ENCODE data around the gene LYPD8. TPM values are rescaled to one million over a fixed set of nuclear protein-coding genes. Genes with fewer than 3 reads are reported as not detected.

LYPD8 gene
- total and polyA plus RNA-seq, 2 of the 8 experiments (the other 6 are each of a cell fraction or from before 2014, with no cell fraction given), result not detected

DNA sequence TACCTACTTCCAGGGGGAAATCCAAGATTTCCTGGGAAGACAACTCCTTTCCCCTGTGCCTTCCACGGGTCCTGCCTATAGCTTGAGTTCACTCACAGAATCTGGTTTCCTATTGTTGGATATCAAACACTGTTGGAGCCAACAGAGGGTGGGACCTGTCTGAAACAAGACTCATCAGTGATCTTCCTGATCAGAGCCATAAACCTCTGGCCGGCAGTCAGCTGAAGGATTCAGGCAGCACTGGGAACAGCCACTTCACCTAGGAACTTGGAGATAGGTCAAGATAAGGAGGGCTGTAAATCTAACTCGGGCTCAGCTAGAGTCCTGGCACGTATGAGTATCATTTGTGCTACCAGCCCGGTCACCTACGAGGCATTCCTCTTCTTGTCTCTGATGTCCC, 46.9 kb upstream of the LYPD8 start:
- H3K79me2 ChIP-seq (ENCODE audit: control insufficient read depth in 1 of 2, insufficient read depth in 2 of 2, low read length in 2 of 2), result no peaks in the 10 kb centered on the region
- no peak overlapping the region for H4K5ac ChIP-seq (ENCODE audit: insufficient read length, low read depth, low read length)
- H3K9me3 ChIP-seq (ENCODE audit: insufficient read depth in 2 of 2, low read depth in 1 of 2, low read length in 1 of 2), result peaks cover 34 to 64% of the 10 kb centered on the region in 2 experiments
- TF ChIP-seq POLR2A (IDR thresholded peaks at IDR 0.05; ENCODE audit: control extremely low read depth in 1 of 2, low read depth in 2 of 2, low read length in 2 of 2) (no peak), POU5F1 (IDR thresholded peaks at IDR 0.05; ENCODE audit: low read depth, low read length) (no peak), BRCA1 (IDR thresholded peaks at IDR 0.05; ENCODE audit: low read depth, low read length) (no peak), CTBP2 (IDR thresholded peaks at IDR 0.05; ENCODE audit: borderline replicate concordance, insufficient read depth, insufficient read length, low read length) (no peak), RXRA (IDR thresholded peaks at IDR 0.05; ENCODE audit: insufficient read depth, low read depth, low read length) (no peak), SRF (IDR thresholded peaks at IDR 0.05; ENCODE audit: low read depth, low read length) (no peak), BCL11A (IDR thresholded peaks at IDR 0.05; ENCODE audit: low read depth in 2 of 2, low read length in 2 of 2) (no peak), RBBP5 (IDR thresholded peaks at IDR 0.05; ENCODE audit: borderline replicate concordance, low read depth, low read length) (no peak), GTF2F1 (IDR thresholded peaks at IDR 0.05; ENCODE audit: borderline replicate concordance, low read depth, low read length) (no peak), NANOG (IDR thresholded peaks at IDR 0.05; ENCODE audit: insufficient read depth, low read depth, low read length, poor library complexity, severe bottlenecking) (no peak)
- TF ChIP-seq, protein P1, sequence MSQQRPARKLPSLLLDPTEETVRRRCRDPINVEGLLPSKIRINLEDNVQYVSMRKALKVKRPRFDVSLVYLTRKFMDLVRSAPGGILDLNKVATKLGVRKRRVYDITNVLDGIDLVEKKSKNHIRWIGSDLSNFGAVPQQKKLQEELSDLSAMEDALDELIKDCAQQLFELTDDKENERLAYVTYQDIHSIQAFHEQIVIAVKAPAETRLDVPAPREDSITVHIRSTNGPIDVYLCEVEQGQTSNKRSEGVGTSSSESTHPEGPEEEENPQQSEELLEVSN (IDR thresholded peaks at IDR 0.05), result no peak
- TF ChIP-seq, protein P2, sequence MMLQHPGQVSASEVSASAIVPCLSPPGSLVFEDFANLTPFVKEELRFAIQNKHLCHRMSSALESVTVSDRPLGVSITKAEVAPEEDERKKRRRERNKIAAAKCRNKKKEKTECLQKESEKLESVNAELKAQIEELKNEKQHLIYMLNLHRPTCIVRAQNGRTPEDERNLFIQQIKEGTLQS (IDR thresholded peaks at IDR 0.05; ENCODE audit: insufficient read depth, low read depth, low read length), result no peak
- H3K27me3 ChIP-seq (replicated peaks in 1 of 4; ENCODE audit: control insufficient read depth in 3 of 4, extremely low read depth in 1 of 4, insufficient read depth in 3 of 4, low read length in 3 of 4), result no peaks in the 10 kb centered on the region
- no peaks in the 10 kb centered on the region for H3K4me1 ChIP-seq (replicated peaks in 1 of 4; ENCODE audit: control insufficient read depth in 3 of 4, insufficient read depth in 4 of 4, low read length in 3 of 4)
- no peak overlapping the region for H2AFZ ChIP-seq (ENCODE audit: low read length)
- H3K27ac ChIP-seq (ENCODE audit: low read depth, low read length), result no peak overlapping the region
- no peak overlapping the region for H2AK5ac ChIP-seq (ENCODE audit: low read depth, low read length)
- H4K91ac ChIP-seq (replicated peaks; ENCODE audit: insufficient read length, low read length), result no peak overlapping the region
- H2BK20ac ChIP-seq (ENCODE audit: low read length), result no peak overlapping the region
- no peak overlapping the region for H3K9ac ChIP-seq (replicated peaks in 1 of 4; ENCODE audit: extremely low read depth in 1 of 4, low read depth in 3 of 4, low read length in 3 of 4)
- FAIRE-seq (no peak), DNase-seq (ENCODE audit: low read depth in 1 of 2, low spot score in 2 of 2) (no peak)
- no peak overlapping the region for H3K14ac ChIP-seq (ENCODE audit: insufficient read length)
- no peak overlapping the region for H3K4me2 ChIP-seq (ENCODE audit: insufficient read depth in 1 of 2, low read depth in 2 of 2, low read length in 2 of 2)
- no peak overlapping the region for H3K18ac ChIP-seq (ENCODE audit: extremely low read depth, low read length)
- H3K56ac ChIP-seq (replicated peaks; ENCODE audit: insufficient read length, low read depth, low read length), result no peak overlapping the region
- H3K23me2 ChIP-seq (ENCODE audit: low read depth, low read length), result no peaks in the 10 kb centered on the region
- no peak overlapping the region for H2BK15ac ChIP-seq (ENCODE audit: low read length)
- ChIA-PET CTCF (ENCODE audit: partially characterized antibody) (no interaction called here), POLR2A (ENCODE audit: partially characterized antibody) (no interaction called here)
- H2BK120ac ChIP-seq (replicated peaks; ENCODE audit: low read depth, low read length), result no peak overlapping the region
- H2BK5ac ChIP-seq (ENCODE audit: low read depth, low read length), result no peak overlapping the region
- H4K8ac ChIP-seq (ENCODE audit: extremely low read depth, insufficient read depth, low read length), result no peak overlapping the region
- 83% methylated on average over 6 of the region's 6 CpGs; no CpG with 5 or more reads in 1 of the 2 experiments for WGBS, 2 experiments (ENCODE audit: extremely low coverage in 1 of 2, insufficient coverage in 1 of 2, insufficient read length in 1 of 2, insufficient replicate concordance in 2 of 2, low coverage in 1 of 2, low lambda C conversion rate in 2 of 2, missing lambda C conversion rate in 1 of 2)
- H3K23ac ChIP-seq (ENCODE audit: insufficient read length), result no peak overlapping the region
- H3K4me3 ChIP-seq (ENCODE audit: extremely low read depth in 1 of 4, insufficient read depth in 2 of 4, low read depth in 3 of 4, low read length in 4 of 4), result no peak overlapping the region
- H4K20me1 ChIP-seq (replicated peaks in 1 of 2; ENCODE audit: control insufficient read depth in 1 of 2, insufficient read depth in 2 of 2, low read length in 2 of 2), result no peaks in the 10 kb centered on the region
- no peak overlapping the region for H2BK12ac ChIP-seq (ENCODE audit: low read depth, low read length)
- H3K79me1 ChIP-seq (ENCODE audit: low read depth, low read length), result no peaks in the 10 kb centered on the region
- H3K4ac ChIP-seq (replicated peaks; ENCODE audit: insufficient read length, low read depth, low read length), result no peak overlapping the region
- H3K36me3 ChIP-seq (ENCODE audit: control insufficient read depth in 2 of 4, insufficient read depth in 4 of 4, low read length in 3 of 4), result no peaks in the 10 kb centered on the region

Measured in H1 (cell line).